ENCODE data around the gene SASH1.

GRCh38 chr6:148443798-148444560, 101.3 kb downstream of the SASH1 start:
- TF ChIP-seq CTCF (IDR thresholded peaks at IDR 0.05) (no peak), EZH2 (IDR thresholded peaks at IDR 0.05) (no peak), EZH2phosphoT487 (IDR thresholded peaks at IDR 0.05) (no peak)
